Measurements from ENCODE around the gene TBC1D14. TPM values are rescaled to one million over a fixed set of nuclear protein-coding genes. Genes with fewer than 3 reads are reported as not detected.

The TBC1D14 gene
- polyA plus RNA-seq, 1 experiment = 35.8 TPM

DNA sequence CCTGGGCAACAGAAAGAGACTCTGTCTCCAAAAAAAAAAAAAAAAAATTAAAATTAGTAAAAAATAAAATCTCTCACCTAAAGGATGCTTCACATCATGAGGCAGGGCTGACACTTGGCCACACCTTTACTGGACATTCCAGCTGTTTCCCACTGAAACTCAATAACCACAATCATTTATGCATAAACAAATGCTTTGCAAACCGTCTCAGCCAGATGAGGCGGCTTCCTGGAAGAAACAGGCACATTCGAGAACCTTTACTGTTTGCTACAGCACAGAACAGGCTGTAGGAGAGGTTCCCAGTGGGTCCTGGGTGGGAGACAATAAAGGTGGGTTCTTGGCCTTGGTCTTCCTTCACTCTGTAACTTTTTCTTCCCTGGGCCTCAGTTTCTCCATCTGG is 10.9 kb upstream of the TBC1D14 start:
- ChIA-PET CTCF (interaction anchor here (0.6 to 2.0 kb wide), 2 partner anchors 176 to 178 kb away, joined by 4 to 6 read pairs; no protein-coding TSS in a partner anchor), POLR2A (no interaction called here)
- DNase-seq (ENCODE audit: low read depth) = no peak
- Histone ChIP-seq H3K27me3 (ENCODE audit: control insufficient read depth, insufficient read depth, low read length) (no peaks in the 10 kb centered on the region), H3K36me3 (ENCODE audit: control insufficient read depth, insufficient read depth, low read length) (no peaks in the 10 kb centered on the region), H3K4me3 (ENCODE audit: low read depth, low read length) (no peak overlapping the region)
- TF ChIP-seq, protein P1, sequence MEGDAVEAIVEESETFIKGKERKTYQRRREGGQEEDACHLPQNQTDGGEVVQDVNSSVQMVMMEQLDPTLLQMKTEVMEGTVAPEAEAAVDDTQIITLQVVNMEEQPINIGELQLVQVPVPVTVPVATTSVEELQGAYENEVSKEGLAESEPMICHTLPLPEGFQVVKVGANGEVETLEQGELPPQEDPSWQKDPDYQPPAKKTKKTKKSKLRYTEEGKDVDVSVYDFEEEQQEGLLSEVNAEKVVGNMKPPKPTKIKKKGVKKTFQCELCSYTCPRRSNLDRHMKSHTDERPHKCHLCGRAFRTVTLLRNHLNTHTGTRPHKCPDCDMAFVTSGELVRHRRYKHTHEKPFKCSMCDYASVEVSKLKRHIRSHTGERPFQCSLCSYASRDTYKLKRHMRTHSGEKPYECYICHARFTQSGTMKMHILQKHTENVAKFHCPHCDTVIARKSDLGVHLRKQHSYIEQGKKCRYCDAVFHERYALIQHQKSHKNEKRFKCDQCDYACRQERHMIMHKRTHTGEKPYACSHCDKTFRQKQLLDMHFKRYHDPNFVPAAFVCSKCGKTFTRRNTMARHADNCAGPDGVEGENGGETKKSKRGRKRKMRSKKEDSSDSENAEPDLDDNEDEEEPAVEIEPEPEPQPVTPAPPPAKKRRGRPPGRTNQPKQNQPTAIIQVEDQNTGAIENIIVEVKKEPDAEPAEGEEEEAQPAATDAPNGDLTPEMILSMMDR (IDR thresholded peaks at IDR 0.05; ENCODE audit: insufficient read depth, low read depth, low read length) = no peak

- TF ChIP-seq, protein P1 (IDR thresholded peaks at IDR 0.05; ENCODE audit: insufficient read depth, low read depth, low read length) = no peak
- CTCF ChIA-PET = interaction anchor here (1.2 to 2.0 kb wide), 3 partner anchors 17 to 180 kb away, joined by 3 to 6 read pairs (median 4); no protein-coding TSS in a partner anchor
- POLR2A ChIA-PET = no interaction called here
- no peaks in the 10 kb centered on the region for H3K36me3 ChIP-seq (ENCODE audit: control insufficient read depth, insufficient read depth, low read length)
- no peak overlapping the region for H3K4me3 ChIP-seq (ENCODE audit: low read depth, low read length)
- DNase-seq (ENCODE audit: low read depth) = no peak
- H3K27me3 ChIP-seq (ENCODE audit: control insufficient read depth, insufficient read depth, low read length) = no peaks in the 10 kb centered on the region
Measured at GRCh38 chr4:6900181-6900812, 9.3 kb upstream of the TBC1D14 start.

- Histone ChIP-seq H3K36me3 (ENCODE audit: control insufficient read depth, insufficient read depth, low read length) (no peaks in the 10 kb centered on the region), H3K27me3 (ENCODE audit: control insufficient read depth, insufficient read depth, low read length) (no peaks in the 10 kb centered on the region), H3K4me3 (ENCODE audit: low read depth, low read length) (no peak overlapping the region)
- DNase-seq (ENCODE audit: low read depth) = no peak
- ChIA-PET POLR2A (no interaction called here), CTCF (no interaction called here)
- TF ChIP-seq, protein P1 (IDR thresholded peaks at IDR 0.05; ENCODE audit: insufficient read depth, low read depth, low read length) = no peak
Measured at GRCh38 chr4:6900956-6901355, 8.7 kb upstream of the TBC1D14 start.

GRCh38 chr4:6901669-6902317 is 7.8 kb upstream of the TBC1D14 start:
- DNase-seq (ENCODE audit: low read depth) = no peak
- peaks cover 3% of the 10 kb centered on the region; the same call in 1 of the 2 replicates for H3K27me3 ChIP-seq (ENCODE audit: control insufficient read depth, insufficient read depth, low read length)
- no peaks in the 10 kb centered on the region for H3K36me3 ChIP-seq (ENCODE audit: control insufficient read depth, insufficient read depth, low read length)
- ChIA-PET POLR2A (no interaction called here), CTCF (no interaction called here)
- H3K4me3 ChIP-seq (ENCODE audit: low read depth, low read length) = no peak overlapping the region
- TF ChIP-seq, protein P1 (IDR thresholded peaks at IDR 0.05; ENCODE audit: insufficient read depth, low read depth, low read length) = no peak

DNA sequence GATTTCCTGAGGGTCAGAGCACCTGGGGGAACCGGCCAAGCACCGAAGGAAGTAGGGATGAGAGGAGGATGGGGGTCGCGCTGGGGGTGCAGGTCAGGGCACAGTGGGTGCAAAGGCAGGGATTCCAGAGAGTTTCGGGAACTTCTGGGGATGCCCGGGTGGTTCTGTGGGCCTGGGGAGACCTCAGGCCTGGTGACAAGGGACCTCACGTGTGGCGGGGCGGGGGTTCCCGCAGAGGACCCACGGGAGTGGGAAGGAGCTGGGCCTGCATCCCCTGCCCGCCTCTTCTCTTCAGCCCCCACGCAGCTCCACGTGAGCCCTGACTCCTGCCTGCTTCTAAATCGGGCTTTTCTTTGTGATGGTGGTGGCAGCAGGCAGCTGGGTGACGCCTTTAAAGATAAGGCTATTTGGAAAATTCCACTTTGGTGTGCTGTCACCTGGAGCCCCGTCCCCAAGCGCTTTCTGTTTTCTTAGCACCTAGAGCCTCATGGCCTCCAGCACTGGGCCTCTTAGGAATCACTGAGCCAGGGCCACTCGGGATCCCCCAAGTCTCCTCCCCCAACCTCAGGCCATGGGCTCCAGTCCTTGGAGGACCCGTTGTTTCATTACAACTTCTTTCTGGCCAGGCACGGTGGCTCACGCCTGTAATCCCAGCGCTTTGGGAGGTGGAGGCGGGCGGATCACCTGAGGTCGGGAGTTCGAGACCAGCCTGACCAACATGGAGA is 7.1 kb upstream of the TBC1D14 start:
- no peak for DNase-seq (ENCODE audit: low read depth)
- ChIA-PET POLR2A (no interaction called here), CTCF (no interaction called here)
- H3K4me3 ChIP-seq (ENCODE audit: low read depth, low read length) = no peak overlapping the region
- TF ChIP-seq, protein P1 (IDR thresholded peaks at IDR 0.05; ENCODE audit: insufficient read depth, low read depth, low read length) = no peak
- peaks cover 3% of the 10 kb centered on the region; the same call in 1 of the 2 replicates for H3K27me3 ChIP-seq (ENCODE audit: control insufficient read depth, insufficient read depth, low read length)
- no peaks in the 10 kb centered on the region for H3K36me3 ChIP-seq (ENCODE audit: control insufficient read depth, insufficient read depth, low read length)
